HG03571 (cell line): ENCODE results near the gene MRTFB.

Source experiments
- ATAC-seq: cut with Tn5 transposase; IDR thresholded peaks from one replicate; pipeline ENCODE4 v1.9.1; 2021; ENCODE audit not compliant: unreplicated experiment

Gene MRTFB

GRCh38 chr16:14307059-14307526, 236.0 kb downstream of the MRTFB start:
- no peak for ATAC-seq

- ATAC-seq = no peak
Measured at GRCh38 chr16:14307527-14308367, 236.6 kb downstream of the MRTFB start.

GRCh38 chr16:14308368-14308723, 237.2 kb downstream of the MRTFB start:
- no peak for ATAC-seq

- ATAC-seq = no peak
Measured at GRCh38 chr16:14309001-14309886, 238.1 kb downstream of the MRTFB start.

GRCh38 chr16:14309906-14310305, 238.8 kb downstream of the MRTFB start:
- ATAC-seq = no peak

- peak; percentile 62 for ATAC-seq
Measured at GRCh38 chr16:14310519-14310991, 239.4 kb downstream of the MRTFB start.

GRCh38 chr16:14314116-14314515, 243.0 kb downstream of the MRTFB start:
- ATAC-seq = no peak

- no peak for ATAC-seq
Measured at GRCh38 chr16:14315683-14316320, 244.7 kb downstream of the MRTFB start.
